Hematopoietic multipotent progenitor cell treated with erythropoietin and hydrocortisone succinate and interleukin-3 and kit ligand, for 17 days (in vitro differentiated cells): ENCODE data around the gene NUCKS1.

ENCODE experiments used
- DNase-seq: peaks from one replicate; pipeline ENCODE4 v3.0.0-alpha.2; 2015; ENCODE audit warnings: low spot score

Gene NUCKS1

DNA sequence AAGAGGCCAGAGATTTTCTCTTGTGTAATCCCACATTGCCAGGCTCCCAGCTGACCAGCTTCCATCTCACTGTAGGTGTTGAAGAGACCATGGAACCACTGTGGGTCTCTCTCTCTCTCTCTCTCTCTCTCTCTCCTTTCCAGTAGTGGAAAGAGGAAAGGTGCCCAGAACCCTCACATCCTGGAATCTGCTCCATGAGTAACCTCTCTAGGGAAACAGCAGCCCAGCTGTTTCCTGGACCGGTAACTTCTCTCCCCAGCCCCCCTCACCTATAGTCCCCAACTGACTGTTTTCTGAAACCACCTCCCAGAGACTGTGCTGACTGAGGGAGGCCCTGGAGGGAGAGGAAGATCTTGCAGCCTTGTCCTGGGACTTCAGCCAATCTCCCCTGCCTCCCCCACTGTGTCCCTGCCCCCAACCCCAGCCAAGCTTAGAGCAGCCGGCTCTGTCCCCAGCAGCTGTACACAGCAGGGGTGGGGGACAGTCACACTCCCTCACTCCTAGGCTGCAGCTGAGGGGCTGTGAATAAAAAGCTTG, 49.0 kb downstream of the NUCKS1 start:
- DNase-seq, result no peak

GRCh38 chr1:205699416-205699815, 50.6 kb downstream of the NUCKS1 start:
- no peak for DNase-seq

GRCh38 chr1:205698921-205699320, 51.1 kb downstream of the NUCKS1 start:
- DNase-seq, result no peak

DNA sequence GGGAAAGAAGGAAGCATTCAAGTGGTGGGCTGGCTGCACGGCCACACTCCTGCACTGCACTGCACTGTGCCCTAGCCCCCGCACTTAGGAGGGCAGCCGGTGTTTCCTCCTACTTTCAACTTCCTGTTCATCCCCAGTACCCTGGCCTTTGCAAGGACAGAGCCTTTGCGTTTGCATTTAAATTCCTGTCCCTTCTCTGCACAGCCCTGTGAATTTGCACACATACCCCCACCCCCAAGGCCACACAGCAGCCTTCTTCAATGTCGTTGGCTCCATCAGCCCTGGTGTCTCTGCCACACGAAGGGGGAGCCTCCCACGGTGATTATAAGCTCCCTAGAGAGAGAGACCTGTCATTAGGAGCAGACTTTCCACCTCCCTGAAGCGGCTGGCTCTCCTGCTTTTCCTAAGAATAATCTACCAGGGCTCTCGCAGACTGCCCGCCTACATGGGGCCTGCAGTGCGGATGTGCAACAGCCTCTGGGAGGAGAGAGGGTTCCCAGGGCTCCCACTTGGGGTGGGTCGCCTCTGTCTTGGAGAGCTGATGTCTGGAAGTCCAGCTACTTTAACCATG, 56.5 kb downstream of the NUCKS1 start:
- no peak for DNase-seq

DNA sequence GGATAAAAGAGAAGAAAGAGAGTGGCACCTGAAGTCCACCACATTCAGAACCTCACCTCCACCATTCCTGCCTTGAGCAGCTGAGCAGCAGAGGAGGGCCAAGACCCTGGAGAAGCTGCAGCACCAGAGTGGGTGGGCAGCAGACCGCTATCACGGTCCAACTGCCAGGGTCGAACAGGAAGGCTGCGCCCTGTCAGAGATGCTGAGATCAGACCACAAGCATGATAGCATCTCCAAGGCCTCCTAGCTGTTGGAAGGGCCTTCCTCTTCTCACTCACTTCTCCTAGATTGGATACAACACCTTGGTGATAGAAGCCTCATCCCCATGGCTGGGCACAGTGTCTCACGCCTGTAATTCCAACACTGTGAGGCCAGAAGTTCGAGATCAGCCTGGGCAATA, 57.6 kb downstream of the NUCKS1 start:
- DNase-seq, result no peak

GRCh38 chr1:205690122-205690756, 59.7 kb downstream of the NUCKS1 start:
- DNase-seq, result no peak

GRCh38 chr1:205689479-205689878, 60.5 kb downstream of the NUCKS1 start:
- no peak for DNase-seq

DNA sequence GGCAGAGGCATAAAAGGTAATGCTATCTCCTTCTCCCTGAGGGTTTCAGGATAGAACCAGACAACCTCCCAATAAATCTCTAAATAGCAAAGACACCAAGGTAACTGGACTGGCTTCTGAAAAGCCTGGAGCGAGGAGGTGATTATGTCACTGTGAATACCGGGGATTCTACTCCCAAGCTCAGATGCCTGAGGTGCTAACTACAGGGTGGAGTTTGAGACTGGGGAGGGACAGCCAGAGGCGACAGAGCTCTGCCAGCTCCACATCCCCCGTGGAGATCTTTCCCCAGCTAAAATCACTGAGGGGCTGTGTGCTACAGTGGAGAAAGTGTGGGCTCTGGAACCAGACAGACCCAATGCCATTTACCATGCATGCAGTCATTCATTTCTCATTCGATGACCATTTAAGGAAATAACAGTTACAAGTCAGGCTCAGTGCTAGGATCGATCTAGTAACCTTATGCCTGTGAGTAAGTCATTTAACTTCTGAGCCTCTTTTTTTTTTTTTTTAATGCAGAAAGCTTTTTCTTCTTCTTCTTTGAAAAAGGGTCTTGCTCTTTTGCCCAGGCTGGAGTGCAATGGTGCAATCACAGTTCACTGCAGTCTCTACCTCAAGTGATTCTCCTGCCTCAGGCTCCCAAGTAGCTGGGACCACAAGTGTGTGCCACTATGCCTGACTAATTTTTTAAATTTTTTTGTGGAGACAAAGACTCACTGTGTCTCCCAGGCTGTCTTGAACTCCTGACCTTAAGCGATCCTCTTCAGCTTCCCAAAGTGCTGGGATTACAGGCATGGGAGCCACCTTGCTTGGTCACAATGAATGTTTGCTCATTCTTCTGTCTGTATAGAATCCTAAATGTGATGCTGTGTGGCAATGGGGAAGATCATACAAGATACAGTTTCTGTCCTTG, 61.6 kb downstream of the NUCKS1 start:
- no peak for DNase-seq

DNA sequence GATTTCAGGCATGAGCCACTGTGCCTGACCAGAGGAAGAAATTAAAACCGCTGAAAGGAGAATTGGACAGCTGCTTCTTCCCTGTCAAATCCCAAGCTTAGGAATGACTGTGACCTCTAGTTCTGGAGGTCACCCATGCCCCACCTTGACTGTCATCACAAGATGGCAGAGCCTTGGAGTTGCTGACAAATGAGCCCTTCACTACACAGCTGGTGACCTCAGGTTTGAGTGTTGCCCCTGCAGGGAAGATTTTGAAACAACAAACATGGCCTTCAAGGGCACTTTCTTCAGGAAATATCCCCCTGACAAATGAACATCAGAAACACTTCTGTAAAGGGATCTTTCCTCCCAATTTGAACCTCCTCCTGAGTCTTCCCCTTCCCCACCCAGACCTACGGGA, 62.7 kb downstream of the NUCKS1 start:
- DNase-seq, result no peak

GRCh38 chr1:205681364-205681763, 68.6 kb downstream of the NUCKS1 start:
- DNase-seq, result no peak

DNA sequence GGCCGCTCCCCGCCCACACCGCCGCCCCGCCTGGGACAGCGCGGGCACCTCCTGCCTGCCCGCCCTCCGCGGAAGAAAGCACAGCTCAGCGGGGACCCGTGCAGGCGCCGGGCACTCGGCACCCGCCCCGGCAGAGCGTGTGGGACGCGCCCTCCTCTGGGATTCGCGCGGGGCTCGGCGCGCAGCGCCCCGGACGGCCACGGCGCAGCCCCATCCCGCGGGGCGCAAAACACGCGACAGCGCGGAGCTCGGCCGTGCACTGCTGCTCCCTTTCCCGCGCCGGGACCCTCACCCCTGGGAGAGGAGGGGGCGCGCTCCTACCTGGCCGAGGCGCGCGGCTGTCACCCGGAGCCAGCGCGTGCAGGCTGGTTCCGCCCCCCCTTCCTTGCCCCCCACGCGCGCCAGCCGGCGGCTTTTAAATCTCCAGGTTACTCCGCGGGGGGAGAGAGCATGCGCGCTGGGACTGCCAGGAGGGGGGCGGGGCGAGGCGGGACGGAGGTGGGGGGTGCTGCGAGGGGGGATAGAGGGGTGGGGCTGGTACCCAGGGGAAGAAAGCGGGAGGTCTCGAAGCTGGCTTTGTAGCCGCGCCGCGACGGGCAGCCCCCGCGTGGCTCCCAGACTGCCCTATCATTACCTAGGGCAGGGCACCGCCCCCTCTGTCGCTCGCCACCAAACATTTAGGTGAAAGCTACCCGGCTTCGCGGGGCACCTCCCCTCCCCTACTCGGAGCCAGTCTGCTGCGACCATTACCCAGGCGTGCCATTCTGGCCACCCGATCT, 69.7 kb downstream of the NUCKS1 start, which contains the start of gene SLC45A3:
Gene SLC45A3 (minus strand): TSS at position 437 of the 779 bp plus-strand sequence. CDS start 15,853 bp downstream, outside the sequence.
- DNase-seq, result peak; percentile 36

DNA sequence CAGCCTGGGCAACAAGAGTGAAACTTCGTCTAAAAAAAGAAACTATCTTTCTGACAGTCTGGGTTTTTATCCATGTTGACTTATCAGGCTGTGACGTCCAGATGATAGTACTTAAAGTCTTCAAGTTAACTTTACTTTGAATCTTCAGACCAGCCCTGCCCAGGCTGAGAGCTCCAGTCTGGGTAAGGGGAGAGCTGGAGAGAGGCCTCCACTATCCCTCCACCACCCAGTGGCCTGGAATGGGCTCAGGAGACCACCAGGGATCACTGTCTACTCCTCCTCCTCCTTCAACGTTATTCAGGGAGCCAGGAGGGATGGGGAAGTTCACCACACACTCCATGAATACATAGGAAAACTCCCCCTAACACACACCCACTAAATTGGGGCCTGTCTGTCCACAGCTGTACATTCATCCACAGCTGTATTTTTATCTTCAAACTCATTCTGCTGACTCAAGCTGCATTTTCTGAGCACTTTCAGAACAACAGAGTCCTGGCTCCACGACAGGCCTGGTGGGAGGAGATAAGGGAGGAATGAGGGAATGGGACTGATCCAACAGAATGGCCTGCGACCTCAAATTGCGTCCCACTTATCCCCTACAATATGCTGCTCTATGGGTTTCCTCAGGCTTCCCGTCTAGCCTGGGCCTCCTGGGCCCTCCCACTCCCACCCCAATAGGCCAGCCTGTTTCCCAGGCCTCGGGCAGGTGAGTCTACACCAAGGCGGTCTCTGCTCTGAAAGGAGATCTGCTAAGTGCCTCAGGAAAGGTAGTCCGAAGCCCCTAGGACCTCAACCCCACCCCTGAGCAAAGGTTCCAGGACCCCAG, 71.5 kb downstream of the NUCKS1 start:
- DNase-seq, result peak; percentile 79

- DNase-seq, result no peak
Measured at GRCh38 chr1:205677167-205677566, 72.8 kb downstream of the NUCKS1 start.

DNA sequence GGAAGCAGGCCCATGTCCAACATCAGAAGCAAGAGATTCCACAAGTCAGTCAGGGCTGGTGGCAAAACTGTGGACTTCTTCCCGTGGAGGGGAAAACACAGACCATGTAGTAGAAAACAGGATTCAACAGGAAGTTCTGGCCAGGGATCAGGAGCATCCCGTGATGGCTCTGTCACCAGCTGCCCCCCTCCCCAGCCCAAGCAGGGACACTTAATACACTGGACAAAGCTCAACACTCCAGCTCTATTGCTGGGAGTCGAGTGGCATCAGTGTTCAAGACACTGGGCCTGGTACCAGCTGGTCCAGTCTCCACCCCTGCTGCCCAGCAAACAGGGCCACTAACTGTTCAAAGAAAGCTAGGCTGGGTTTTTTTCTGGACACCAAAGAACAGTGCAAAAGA, 73.4 kb downstream of the NUCKS1 start:
- DNase-seq, result no peak

DNA sequence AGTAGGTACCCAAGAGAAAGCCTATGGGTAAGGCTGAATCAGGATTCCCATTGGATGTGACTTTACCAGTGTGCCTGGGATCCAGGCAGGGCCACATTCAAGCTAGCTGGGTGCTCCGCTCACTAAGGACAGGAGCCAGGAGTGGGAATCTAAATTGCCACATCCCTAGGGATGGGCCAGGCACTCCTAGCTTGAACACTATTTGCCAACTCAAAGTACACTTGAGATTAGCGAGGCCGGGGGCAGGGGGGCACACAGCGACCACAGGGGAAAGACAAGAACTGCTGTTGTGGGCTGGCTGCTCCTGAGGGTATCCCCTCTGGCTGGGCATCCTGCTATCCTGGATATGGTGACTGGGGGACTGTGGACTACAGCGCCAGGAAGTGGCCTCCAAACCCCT, 74.0 kb downstream of the NUCKS1 start:
- DNase-seq, result no peak

DNA sequence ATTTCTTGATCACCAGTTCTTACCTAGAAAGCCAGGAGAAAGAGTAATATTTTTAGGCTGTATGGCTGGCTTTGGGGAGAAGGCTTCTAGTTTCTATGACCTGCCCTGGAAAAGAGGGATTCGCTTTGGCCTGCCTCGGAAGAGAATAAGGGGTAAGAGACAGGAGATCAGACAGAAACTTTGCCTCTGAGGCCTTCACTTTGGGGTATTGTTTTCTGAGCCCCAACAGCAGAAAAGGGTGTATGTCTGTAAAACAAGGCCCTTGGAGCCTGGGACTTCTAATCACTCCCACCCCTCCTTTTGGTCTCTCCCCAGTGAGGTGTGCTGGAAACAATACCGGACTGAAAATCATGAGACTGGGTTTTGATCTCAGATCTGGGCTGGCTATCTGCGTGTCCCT, 74.7 kb downstream of the NUCKS1 start:
- no peak for DNase-seq

DNA sequence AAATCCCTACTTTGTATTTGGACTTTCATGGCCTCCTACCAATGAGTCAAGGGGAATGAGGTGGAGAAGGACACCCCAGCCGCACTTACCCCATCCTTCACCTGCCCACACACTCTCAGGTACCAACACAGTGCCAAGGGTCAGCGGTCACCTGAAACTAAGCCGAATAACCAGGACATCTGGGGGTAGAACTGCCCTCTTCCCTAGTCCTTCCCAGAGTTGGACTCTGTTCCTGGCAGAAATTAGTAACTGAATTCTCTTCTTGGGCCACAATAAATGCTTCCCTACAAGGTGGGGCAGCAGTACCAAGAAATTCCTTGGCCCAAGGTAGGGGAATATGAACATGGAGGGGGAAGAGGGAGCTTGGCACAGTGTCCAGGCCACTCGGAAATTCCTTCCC, 77.0 kb downstream of the NUCKS1 start:
- DNase-seq, result no peak

DNA sequence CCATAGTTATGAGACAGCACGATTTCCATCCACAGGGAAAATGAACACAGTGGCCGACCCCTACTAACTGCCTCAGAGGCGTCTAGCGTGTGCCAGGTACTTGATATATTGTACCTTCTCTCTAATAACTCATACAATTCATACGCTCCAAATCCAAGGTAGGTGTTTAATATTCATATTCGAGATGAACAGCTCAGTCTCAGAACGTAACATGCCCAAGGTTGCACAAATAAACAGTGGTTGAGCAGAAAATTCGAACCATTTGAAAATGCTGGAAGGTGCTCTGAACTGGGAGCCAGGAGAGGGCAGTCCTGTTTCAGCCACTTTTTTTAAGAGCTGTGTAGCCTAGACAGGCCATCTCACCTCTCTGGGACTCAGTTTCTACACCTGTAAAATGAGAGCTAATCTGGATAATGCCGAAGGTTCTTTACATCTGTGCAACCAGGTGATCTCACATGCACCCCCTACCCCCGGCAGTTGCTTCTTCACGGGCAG, 77.5 kb downstream of the NUCKS1 start:
- no peak for DNase-seq

GRCh38 chr1:205670611-205671430, 79.2 kb downstream of the NUCKS1 start:
- DNase-seq, result no peak

- DNase-seq, result no peak
Measured at GRCh38 chr1:205670150-205670446, 79.9 kb downstream of the NUCKS1 start.
